Measurements from ENCODE around the gene TNIK. TPM values are rescaled to one million over a fixed set of nuclear protein-coding genes. Genes with fewer than 3 reads are reported as not detected.

The TNIK gene
- total and polyA plus RNA-seq, 2 of the 13 experiments (the other 11 are each of a cell fraction or from before 2014, with no cell fraction given) = 0.15 to 0.22 TPM

- intact Hi-C loops (cut with micrococcal nuclease; ENCODE audit: unreplicated experiment) (no loop called here), in situ Hi-C loops (cut with HindIII; ENCODE audit: extremely low pct_ligation_motif_present, low pct_unique_long_range_greater_than_20kb) (no loop called here)
- Histone ChIP-seq H3K79me2 (ENCODE audit: insufficient read depth, low read length) (no peaks in the 10 kb centered on the region), H3K4me2 (ENCODE audit: low read depth, low read length) (no peak overlapping the region), H4K20me1 (ENCODE audit: insufficient read depth, low read length) (no peaks in the 10 kb centered on the region), H3K27me3 (ENCODE audit: control insufficient read depth in 1 of 2, insufficient read depth in 2 of 2, low read length in 2 of 2) (0 out of 5 replicates have a peak, but pooled peaks cover 0 to 1% of the 10 kb centered on the region in 2 experiments), H3K9me3 (ENCODE audit: low read length) (no peaks in the 10 kb centered on the region), H2AFZ (ENCODE audit: low read length) (no peak overlapping the region), H3K4me1 (ENCODE audit: insufficient read depth, low read length) (no peaks in the 10 kb centered on the region), H3K36me3 (replicated peaks in 1 of 2; ENCODE audit: control insufficient read depth in 1 of 2, insufficient read depth in 2 of 2, low read length in 2 of 2) (no peaks in the 10 kb centered on the region), H3K9ac (ENCODE audit: insufficient read depth, low read depth, low read length) (no peak overlapping the region), H3K27ac (ENCODE audit: extremely low read length, insufficient read depth, low read length) (no peak overlapping the region), H3K4me3 (replicated peaks in 1 of 3; ENCODE audit: insufficient read depth in 1 of 3, low read depth in 2 of 3, low read length in 3 of 3) (no peak overlapping the region)
- FAIRE-seq = no peak
- POLR2A ChIA-PET = no interaction called here
- BruUV-seq (replicated peaks) = no TSS peak
- CTCF ChIA-PET (ENCODE audit: low intra/inter-chr PET ratio, low total read pairs) = no interaction called here
- 15% methylated on average over 6 of the region's 6 CpGs for WGBS (ENCODE audit: low lambda C conversion rate)
- no peak for DNase-seq (ENCODE audit: low spot score)
- ATAC-seq = no peak
- TF ChIP-seq PRPF4 (IDR thresholded peaks at IDR 0.05; ENCODE audit: low read depth, low read length, poor library complexity, severe bottlenecking) = no peak
- peak; percentile 37; the same call in 1 of the 2 replicates for TF ChIP-seq ATF7 (IDR thresholded peaks at IDR 0.05)
- no peak for TF ChIP-seq ATF7 (CRISPR knock-in tag; IDR thresholded peaks at IDR 0.05)
These were observed 16.8 kb downstream of the TNIK start for GRCh38 chr3:171443211-171443957.

DNA sequence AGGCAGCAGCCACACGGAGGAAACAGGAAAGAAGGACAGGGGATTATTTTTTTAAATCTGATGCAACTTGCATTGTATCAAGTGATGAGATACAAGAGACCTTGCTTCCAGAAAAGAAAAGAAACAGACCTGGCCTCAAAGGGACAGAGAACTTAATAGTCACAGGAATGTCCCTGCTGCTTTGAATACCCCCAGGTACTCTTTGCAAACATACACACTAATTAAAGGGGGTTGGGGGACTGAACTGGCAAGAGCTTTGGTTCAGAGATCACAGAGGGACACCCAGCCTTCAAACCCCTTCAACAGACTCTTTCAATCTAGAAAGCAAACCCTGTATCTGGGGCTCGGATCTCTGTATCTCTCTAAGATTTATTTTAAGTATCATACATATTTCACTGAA lies 18.0 kb downstream of the TNIK start:
- intact Hi-C loops (cut with micrococcal nuclease; ENCODE audit: unreplicated experiment) = no loop called here
- Histone ChIP-seq H3K4me3 (replicated peaks in 1 of 3; ENCODE audit: insufficient read depth in 1 of 3, low read depth in 2 of 3, low read length in 3 of 3) (no peak overlapping the region), H3K27ac (ENCODE audit: extremely low read length, insufficient read depth, low read length) (no peak overlapping the region), H2AFZ (ENCODE audit: low read length) (no peak overlapping the region), H3K79me2 (ENCODE audit: insufficient read depth, low read length) (no peaks in the 10 kb centered on the region), H3K36me3 (replicated peaks in 1 of 2; ENCODE audit: control insufficient read depth in 1 of 2, insufficient read depth in 2 of 2, low read length in 2 of 2) (no peaks in the 10 kb centered on the region), H3K9me3 (ENCODE audit: low read length) (no peaks in the 10 kb centered on the region), H3K4me2 (ENCODE audit: low read depth, low read length) (no peak overlapping the region), H3K4me1 (ENCODE audit: insufficient read depth, low read length) (no peaks in the 10 kb centered on the region), H3K27me3 (ENCODE audit: control insufficient read depth in 1 of 2, insufficient read depth in 2 of 2, low read length in 2 of 2) (0 out of 5 replicates have a peak, but pooled peaks cover 0 to 1% of the 10 kb centered on the region in 2 experiments), H4K20me1 (ENCODE audit: insufficient read depth, low read length) (no peaks in the 10 kb centered on the region), H3K9ac (ENCODE audit: insufficient read depth, low read depth, low read length) (no peak overlapping the region)
- no peak for TF ChIP-seq SMARCE1 (IDR thresholded peaks at IDR 0.05; ENCODE audit: borderline replicate concordance)
- TF ChIP-seq HOXA9 (CRISPR knock-in tag; IDR thresholded peaks at IDR 0.05; ENCODE audit: borderline replicate concordance) = no peak
- TF ChIP-seq CCDC6 (CRISPR knock-in tag; IDR thresholded peaks at IDR 0.05) = no peak
- no peak for TF ChIP-seq STAT5B (CRISPR knock-in tag; IDR thresholded peaks at IDR 0.05)
- TF ChIP-seq DBP (CRISPR knock-in tag; IDR thresholded peaks at IDR 0.05; ENCODE audit: not compliant biosample characterization) = no peak
- TF ChIP-seq IRF2 (CRISPR knock-in tag; IDR thresholded peaks at IDR 0.05) = no peak
- no peak for TF ChIP-seq FOXA3 (CRISPR knock-in tag; IDR thresholded peaks at IDR 0.05)
- TF ChIP-seq PHF5A (CRISPR knock-in tag; IDR thresholded peaks at IDR 0.05; ENCODE audit: low read depth, unreplicated experiment) = no peak
- no peak for TF ChIP-seq ZNF670 (CRISPR knock-in tag; IDR thresholded peaks at IDR 0.05; ENCODE audit: borderline replicate concordance)
- TF ChIP-seq SIX1 (CRISPR knock-in tag; IDR thresholded peaks at IDR 0.05; ENCODE audit: borderline replicate concordance) = no peak
- no peak for TF ChIP-seq POLR2G (IDR thresholded peaks at IDR 0.05; ENCODE audit: low read depth, low read length)
- no peak for TF ChIP-seq ZNF607 (CRISPR knock-in tag; IDR thresholded peaks at IDR 0.05; ENCODE audit: borderline replicate concordance)
- POLR2A ChIA-PET = no interaction called here
- WGBS (ENCODE audit: low lambda C conversion rate) = 0% methylated on average over 2 of the region's 2 CpGs
- no TSS peak for BruUV-seq (replicated peaks)
- no peak for ATAC-seq
- in situ Hi-C loops (cut with HindIII; ENCODE audit: extremely low pct_ligation_motif_present, low pct_unique_long_range_greater_than_20kb) = no loop called here
- no peak for DNase-seq (ENCODE audit: low spot score)
- FAIRE-seq = no peak
- CTCF ChIA-PET (ENCODE audit: low intra/inter-chr PET ratio, low total read pairs) = no interaction called here

Measured in HepG2 (cell line).